Rectal smooth muscle tissue (tissue), 1 donor: ENCODE results near the gene PAQR9.

Experiments used
- H3K27ac ChIP-seq: one replicate; pipeline ENCODE4 v1.7.0; 2013; ENCODE audit warnings: low read depth, low read length, inconsistent platforms
- H3K27me3 ChIP-seq: one replicate; pipeline ENCODE4 v1.7.0; 2013; ENCODE audit warnings: low read length; ENCODE audit not compliant: control insufficient read depth, insufficient read depth
- H3K36me3 ChIP-seq: one replicate; pipeline ENCODE4 v1.7.0; 2013; ENCODE audit warnings: low read length; ENCODE audit not compliant: control insufficient read depth, insufficient read depth
- H3K4me1 ChIP-seq: one replicate; pipeline ENCODE4 v1.7.0; 2013; ENCODE audit warnings: low read length; ENCODE audit not compliant: control insufficient read depth, insufficient read depth
- H3K4me3 ChIP-seq: one replicate; pipeline ENCODE4 v1.7.0; 2013; ENCODE audit warnings: low read length
- H3K9ac ChIP-seq: one replicate; pipeline ENCODE4 v1.7.0; 2013; ENCODE audit warnings: low read length

PAQR9 gene

DNA sequence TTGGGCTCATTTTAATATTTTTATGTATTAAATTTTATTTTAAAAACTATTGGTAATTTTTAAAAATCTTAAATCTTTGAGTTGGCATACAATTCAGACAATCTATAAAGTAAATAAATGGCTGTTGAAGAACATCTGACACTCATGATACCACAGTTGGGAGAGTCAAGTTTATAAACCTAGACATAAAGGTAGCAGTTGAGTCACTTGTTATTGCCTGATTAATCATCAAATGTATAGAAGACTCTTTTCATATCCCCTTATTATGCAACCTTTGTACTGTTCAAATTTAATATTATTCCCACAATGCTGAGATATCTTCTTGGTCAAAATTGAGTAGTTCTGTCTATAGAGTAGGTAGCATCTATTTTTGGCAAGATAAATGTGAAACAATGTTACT is 19.6 kb downstream of the PAQR9 start:
- H3K4me3 ChIP-seq: no peak overlapping the region
- peaks cover 4% of the 10 kb centered on the region for H3K27me3 ChIP-seq
- no peaks in the 10 kb centered on the region for H3K36me3 ChIP-seq
- H3K9ac ChIP-seq: no peak overlapping the region
- H3K4me1 ChIP-seq: no peaks in the 10 kb centered on the region
- no peak overlapping the region for H3K27ac ChIP-seq

DNA sequence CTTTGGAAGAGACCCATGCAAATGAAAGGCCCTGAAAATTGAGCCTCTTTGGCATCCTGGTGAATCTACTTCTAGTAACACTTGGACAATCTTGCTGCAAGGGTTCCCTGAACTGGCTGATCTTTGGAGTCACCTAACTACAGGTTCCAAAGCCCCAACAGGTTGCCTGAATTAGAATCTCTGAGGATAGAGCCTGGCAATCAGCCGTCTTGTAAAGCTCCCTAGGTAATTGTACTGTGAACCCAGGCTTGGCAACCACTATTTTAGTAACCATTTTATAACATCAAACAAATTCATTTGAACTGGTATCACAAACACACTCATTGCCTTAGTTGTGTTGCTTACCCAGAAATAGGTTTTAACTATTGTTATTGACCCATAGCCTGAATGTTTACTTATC is 20.1 kb downstream of the PAQR9 start:
- H3K9ac ChIP-seq: no peak overlapping the region
- H3K4me1 ChIP-seq: no peaks in the 10 kb centered on the region
- peaks cover 4% of the 10 kb centered on the region for H3K27me3 ChIP-seq
- H3K36me3 ChIP-seq: no peaks in the 10 kb centered on the region
- no peak overlapping the region for H3K4me3 ChIP-seq
- H3K27ac ChIP-seq: no peak overlapping the region

DNA sequence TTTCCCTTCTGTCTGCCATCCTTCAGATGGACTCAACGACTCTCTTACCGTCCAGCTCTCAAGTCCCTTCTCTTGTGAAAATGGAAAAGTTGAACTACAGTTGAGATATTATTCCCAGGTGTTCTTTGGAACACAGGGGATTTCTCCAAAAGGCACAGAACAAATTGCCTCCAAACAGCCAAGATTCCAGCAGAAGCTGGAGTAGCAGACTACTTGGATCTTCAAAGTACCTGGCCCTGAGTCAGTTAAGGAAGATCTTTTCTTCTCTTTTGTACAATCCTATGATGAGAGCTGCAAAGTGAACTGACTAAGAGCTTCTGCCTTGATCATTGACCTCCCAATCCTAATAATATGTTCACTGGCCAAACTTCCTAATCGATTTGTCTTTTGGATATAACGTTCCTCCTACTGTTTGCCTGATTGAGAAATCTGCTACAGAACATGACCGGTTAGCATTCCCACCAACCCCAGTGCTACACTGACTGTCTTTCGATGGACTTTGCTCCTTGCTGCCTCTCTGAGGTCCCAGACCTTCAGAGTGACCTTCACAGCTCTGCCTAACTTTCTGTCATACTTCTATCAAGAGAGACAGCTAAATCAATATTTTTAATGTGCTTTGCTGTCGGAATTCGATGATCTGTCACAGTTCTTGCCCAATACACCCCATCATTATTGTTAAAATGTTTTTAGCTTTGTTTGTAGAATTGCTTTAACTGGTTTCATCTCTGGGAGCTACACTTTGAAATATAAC is 21.9 kb downstream of the PAQR9 start:
- no peaks in the 10 kb centered on the region for H3K27me3 ChIP-seq
- H3K4me3 ChIP-seq: no peak overlapping the region
- H3K4me1 ChIP-seq: no peaks in the 10 kb centered on the region
- H3K27ac ChIP-seq: no peak overlapping the region
- no peaks in the 10 kb centered on the region for H3K36me3 ChIP-seq
- H3K9ac ChIP-seq: no peak overlapping the region

DNA sequence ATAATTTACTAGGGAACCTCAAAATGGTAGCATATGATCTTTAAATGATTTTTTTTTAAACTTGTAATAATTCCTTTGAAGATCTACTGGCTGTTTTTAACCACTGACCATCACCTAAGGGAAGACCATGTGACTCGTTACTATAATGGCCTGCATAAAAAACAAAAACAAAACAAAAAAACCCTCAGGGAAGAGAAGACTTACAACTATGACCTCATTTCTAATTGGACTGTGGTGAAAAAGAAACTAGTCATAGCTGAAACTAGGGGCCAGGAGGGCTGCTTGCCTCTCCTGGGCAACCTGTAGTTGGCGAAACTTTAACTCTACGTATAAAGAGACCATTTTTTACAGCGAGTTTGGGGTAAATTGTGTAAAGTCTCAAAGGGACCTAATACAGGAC is 23.0 kb downstream of the PAQR9 start:
- Histone ChIP-seq H3K27ac (no peak overlapping the region), H3K4me3 (no peak overlapping the region), H3K36me3 (no peaks in the 10 kb centered on the region), H3K9ac (no peak overlapping the region), H3K4me1 (no peaks in the 10 kb centered on the region), H3K27me3 (no peaks in the 10 kb centered on the region)

DNA sequence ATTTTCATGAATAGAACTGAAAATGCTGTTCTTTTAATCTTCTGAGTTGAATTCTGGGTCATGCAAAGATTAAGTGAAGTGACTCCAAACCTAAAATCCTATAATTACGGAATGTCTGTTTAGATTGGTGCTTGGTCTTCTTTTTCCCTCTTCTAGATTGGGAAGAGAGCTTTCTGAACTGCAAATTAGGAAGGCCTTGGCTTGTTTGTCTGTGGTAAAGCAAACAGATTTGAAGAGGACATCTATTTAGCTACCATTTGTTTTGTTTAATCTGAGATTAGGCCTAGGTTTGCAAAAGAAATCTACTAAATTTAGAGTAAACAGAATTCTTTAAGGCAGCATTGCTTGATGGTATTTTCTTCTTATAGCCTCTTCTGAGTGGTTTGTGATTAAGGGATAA is 23.5 kb downstream of the PAQR9 start:
- Histone ChIP-seq H3K9ac (no peak overlapping the region), H3K27me3 (no peaks in the 10 kb centered on the region), H3K27ac (no peak overlapping the region), H3K36me3 (no peaks in the 10 kb centered on the region), H3K4me1 (no peaks in the 10 kb centered on the region), H3K4me3 (no peak overlapping the region)

DNA sequence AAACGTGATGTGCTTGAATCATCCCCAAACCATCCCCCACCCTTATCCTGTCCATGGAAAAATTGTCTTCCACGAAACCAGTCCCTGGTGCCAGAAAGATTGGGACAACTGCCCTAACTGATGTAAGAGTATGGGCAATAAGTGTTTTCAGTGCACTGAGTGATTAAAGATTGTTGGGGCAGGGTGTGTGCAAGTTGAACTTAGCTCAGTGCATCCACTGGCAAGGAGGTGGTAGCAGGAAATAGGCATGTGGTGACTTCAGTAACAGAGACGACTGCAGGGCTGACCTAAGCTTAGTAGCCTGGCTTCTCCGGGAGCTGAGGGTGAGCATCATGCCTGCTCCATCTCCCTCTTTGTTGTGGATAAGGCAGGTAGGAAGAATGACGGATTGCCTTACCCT is 27.5 kb downstream of the PAQR9 start:
- Histone ChIP-seq H3K27ac (no peak overlapping the region), H3K9ac (no peak overlapping the region), H3K27me3 (no peaks in the 10 kb centered on the region), H3K4me3 (no peak overlapping the region), H3K4me1 (no peaks in the 10 kb centered on the region), H3K36me3 (no peaks in the 10 kb centered on the region)

DNA sequence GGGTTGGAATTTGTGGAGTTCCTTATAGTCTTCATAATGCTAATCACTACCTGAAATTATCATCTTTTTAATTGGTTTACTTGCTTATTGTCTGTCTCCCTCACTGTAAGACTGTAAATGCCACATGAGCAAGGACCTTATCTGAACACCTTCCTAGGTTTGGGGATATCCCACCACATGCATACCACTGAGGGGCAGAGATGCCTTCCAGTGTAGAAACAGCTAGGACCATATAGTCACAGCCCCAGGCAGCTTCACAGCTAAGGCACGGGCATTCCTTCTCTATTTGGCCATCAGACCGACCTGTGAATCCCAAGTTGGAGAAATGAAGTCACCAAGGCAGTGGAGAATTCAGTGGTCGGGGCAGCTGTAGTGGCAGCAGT is 28.6 kb downstream of the PAQR9 start:
- no peaks in the 10 kb centered on the region for H3K36me3 ChIP-seq
- no peaks in the 10 kb centered on the region for H3K27me3 ChIP-seq
- no peak overlapping the region for H3K27ac ChIP-seq
- H3K9ac ChIP-seq: no peak overlapping the region
- no peaks in the 10 kb centered on the region for H3K4me1 ChIP-seq
- H3K4me3 ChIP-seq: no peak overlapping the region

DNA sequence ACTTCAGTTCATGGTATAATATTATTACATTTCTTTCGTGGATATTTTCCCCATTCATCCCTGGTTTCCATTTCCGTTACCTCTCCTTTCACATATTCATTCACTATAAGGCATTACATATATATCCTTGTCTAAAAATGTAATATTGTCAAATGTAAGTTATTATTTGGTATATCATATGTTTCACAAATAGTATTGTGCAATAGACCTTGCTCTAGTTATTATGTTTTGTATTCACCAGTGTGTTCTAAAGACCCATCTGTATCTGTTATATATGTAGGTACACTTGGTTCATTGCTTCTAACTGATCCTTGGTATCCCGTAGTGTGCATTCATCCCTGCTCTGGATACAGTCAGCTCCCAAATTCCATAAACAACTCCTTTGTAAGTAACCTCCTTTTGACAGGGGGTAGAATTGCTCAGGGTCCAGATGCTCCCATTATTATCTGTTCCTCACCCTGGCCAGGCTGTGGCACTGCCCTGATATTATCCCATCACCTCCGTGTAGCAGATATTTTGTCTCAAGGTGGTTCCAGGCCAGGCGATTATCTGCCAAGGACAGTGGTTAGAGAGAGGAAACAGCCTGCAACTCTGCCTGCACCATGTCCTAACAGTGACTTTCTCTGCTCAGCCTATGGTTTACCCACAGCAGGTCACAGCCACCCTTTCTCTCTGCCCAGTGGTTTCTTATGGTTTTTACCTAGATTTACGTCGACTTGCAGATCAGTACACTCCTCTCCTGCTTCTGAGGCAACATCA is 29.2 kb downstream of the PAQR9 start:
- H3K9ac ChIP-seq: no peak overlapping the region
- H3K36me3 ChIP-seq: no peaks in the 10 kb centered on the region
- H3K4me3 ChIP-seq: no peak overlapping the region
- no peaks in the 10 kb centered on the region for H3K4me1 ChIP-seq
- H3K27ac ChIP-seq: no peak overlapping the region
- H3K27me3 ChIP-seq: no peaks in the 10 kb centered on the region

DNA sequence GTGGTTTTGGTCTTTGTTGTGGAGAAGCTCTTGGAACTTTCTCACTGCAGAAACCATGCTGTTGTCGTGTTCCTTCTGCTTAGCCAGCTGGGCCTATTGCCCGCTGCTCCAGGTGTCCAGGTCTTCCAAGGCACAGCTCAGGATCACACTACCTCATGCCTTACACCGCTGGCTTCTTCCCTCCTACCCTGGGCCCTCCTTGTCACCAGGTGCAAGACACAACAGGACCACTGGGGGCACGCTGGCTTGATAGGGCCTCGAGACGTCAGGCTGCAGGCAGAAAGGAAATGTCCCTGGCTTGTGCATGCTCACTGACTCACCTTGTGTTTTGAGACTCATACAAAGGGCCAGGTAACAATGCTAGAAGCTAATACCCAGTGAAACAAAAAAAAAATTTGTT is 32.3 kb downstream of the PAQR9 start:
- Histone ChIP-seq H3K4me3 (no peak overlapping the region), H3K27me3 (no peaks in the 10 kb centered on the region), H3K27ac (no peak overlapping the region), H3K9ac (no peak overlapping the region), H3K36me3 (no peaks in the 10 kb centered on the region), H3K4me1 (no peaks in the 10 kb centered on the region)

DNA sequence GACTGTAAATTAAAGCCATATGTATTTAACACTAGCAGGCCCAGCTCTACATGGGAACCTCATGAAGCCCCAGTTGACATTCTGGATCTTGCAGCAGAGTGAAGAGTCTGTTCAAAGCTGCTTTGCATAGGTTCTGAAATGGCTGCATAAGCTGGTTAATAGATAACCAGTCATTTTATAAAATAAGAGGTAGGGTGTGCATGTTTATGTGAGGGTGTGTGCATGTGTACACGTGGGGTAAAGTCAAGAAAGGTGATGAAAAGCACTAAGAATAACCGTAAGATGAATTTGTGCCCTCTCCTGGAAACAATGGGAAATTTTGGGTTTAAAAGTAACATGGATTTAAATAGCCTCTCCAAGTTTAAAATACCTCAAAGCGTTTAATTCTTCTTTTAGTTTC is 33.0 kb downstream of the PAQR9 start:
- Histone ChIP-seq H3K4me3 (no peak overlapping the region), H3K36me3 (no peaks in the 10 kb centered on the region), H3K4me1 (no peaks in the 10 kb centered on the region), H3K27ac (no peak overlapping the region), H3K27me3 (no peaks in the 10 kb centered on the region), H3K9ac (no peak overlapping the region)

DNA sequence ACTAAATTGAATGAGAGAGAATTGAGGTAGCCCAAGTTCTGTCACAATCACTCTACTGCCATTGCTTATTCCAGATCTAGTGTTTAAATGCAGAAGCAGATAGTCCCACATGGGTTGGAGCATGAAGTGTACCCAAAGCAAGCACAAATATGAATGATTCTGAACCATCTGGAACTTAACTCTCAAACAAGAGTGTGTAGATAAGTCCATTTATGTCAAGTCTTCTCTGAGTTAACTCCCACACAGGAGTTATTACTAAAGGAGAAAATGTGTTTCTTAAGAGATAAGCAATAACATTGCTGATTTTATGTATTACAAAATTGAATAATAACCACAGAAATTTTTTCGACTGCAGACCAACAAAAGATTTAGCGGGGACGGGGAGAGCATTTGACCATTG is 33.6 kb downstream of the PAQR9 start:
- Histone ChIP-seq H3K9ac (no peak overlapping the region), H3K4me3 (no peak overlapping the region), H3K36me3 (no peaks in the 10 kb centered on the region), H3K4me1 (no peaks in the 10 kb centered on the region), H3K27me3 (no peaks in the 10 kb centered on the region), H3K27ac (no peak overlapping the region)

DNA sequence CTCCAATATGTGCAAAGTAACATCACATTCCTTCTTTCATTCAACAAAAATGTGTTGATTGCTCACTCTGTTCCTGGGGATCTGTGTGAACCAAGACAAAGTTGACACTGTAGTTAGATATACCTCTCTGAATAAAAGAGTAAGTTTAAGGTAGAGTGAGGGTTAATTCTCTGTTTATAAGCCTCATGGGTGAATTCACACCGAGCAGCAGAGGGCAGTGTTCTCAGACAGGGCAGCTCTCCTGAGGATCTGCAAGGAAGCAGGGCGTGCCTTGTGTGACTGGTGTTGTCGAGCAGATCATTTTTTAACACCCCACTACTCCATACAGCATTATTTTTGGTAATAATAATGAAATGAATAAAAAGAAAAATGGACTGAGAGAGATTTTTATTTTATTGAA is 34.4 kb downstream of the PAQR9 start:
- H3K36me3 ChIP-seq: no peaks in the 10 kb centered on the region
- no peak overlapping the region for H3K9ac ChIP-seq
- H3K4me1 ChIP-seq: no peaks in the 10 kb centered on the region
- no peak overlapping the region for H3K27ac ChIP-seq
- no peak overlapping the region for H3K4me3 ChIP-seq
- H3K27me3 ChIP-seq: no peaks in the 10 kb centered on the region

DNA sequence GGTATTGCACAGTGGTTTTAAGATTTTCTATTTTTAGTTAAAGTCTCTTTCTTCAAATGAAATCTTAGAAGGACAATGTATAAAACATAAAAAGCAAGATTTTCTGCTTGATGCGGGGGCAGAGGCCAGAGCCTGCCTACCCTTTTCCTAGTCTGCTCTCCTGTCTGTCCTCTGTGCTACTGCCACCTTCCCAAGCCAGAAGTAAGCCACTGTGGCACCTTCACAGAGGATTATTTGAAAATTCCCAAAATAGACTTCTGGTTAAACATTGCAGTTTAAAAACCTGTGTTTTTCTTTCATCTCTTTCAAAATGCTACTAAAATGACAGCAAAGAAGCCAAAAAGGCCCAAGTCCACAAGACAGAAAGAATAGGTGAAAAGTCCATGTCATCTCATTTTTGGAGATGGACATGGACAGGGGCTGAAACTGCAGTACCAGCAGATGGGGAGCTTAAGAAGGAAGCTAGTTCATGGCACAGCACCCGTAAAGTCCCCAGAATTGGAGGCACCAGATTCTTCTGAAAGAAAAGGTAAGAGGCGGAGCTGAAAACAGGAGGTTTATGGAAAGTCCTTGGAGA is 37.0 kb downstream of the PAQR9 start:
- H3K36me3 ChIP-seq: no peaks in the 10 kb centered on the region
- no peaks in the 10 kb centered on the region for H3K4me1 ChIP-seq
- H3K4me3 ChIP-seq: no peak overlapping the region
- H3K27me3 ChIP-seq: no peaks in the 10 kb centered on the region
- no peak overlapping the region for H3K27ac ChIP-seq
- no peak overlapping the region for H3K9ac ChIP-seq
